COR-L47 (cell line): Measurements from ENCODE around the gene OPA1.

ENCODE experiments used
- DNase-seq: peaks from one replicate; lab custom pipeline; 2025; lab: John Stamatoyannopoulos, UW

OPA1 gene

GRCh38 chr3:193645806-193646205 lies 52.8 kb downstream of the OPA1 start:
- no peak for DNase-seq

DNA sequence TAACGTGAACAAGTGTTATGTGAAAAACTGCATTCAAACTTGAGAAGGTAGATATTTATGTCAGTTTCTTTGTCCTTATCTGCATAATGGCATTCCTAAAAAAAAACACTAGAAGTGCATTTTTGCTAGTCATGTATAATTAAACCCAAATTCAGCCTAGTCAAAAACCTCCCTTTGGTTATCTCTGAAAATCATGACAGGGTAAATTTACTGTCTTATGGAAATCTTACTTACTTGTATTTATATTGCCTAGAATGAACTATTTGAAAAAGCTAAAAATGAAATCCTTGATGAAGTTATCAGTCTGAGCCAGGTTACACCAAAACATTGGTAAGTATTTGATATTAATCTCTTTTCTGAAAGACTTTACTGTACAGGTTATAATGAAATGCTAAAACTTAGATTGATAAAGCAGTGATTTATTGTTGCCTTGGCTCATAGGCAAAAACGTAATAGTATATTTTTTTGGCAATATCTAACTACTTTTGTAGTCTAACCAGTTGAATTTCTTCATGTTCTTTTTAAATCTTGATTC lies 55.6 kb downstream of the OPA1 start:
- no peak for DNase-seq

GRCh38 chr3:193650585-193650984 lies 57.6 kb downstream of the OPA1 start:
- DNase-seq: no peak

- no peak for DNase-seq
These were observed 62.9 kb downstream of the OPA1 start for GRCh38 chr3:193655831-193656433.

- DNase-seq: no peak
These were observed 63.4 kb downstream of the OPA1 start for GRCh38 chr3:193656445-193656844.

- DNase-seq: no peak
These were observed 63.9 kb downstream of the OPA1 start for GRCh38 chr3:193656878-193657282.

GRCh38 chr3:193660171-193660570 lies 67.2 kb downstream of the OPA1 start:
- no peak for DNase-seq

GRCh38 chr3:193660698-193661411 lies 67.8 kb downstream of the OPA1 start:
- DNase-seq: no peak

GRCh38 chr3:193662757-193663322 lies 69.8 kb downstream of the OPA1 start:
- DNase-seq: no peak

DNA sequence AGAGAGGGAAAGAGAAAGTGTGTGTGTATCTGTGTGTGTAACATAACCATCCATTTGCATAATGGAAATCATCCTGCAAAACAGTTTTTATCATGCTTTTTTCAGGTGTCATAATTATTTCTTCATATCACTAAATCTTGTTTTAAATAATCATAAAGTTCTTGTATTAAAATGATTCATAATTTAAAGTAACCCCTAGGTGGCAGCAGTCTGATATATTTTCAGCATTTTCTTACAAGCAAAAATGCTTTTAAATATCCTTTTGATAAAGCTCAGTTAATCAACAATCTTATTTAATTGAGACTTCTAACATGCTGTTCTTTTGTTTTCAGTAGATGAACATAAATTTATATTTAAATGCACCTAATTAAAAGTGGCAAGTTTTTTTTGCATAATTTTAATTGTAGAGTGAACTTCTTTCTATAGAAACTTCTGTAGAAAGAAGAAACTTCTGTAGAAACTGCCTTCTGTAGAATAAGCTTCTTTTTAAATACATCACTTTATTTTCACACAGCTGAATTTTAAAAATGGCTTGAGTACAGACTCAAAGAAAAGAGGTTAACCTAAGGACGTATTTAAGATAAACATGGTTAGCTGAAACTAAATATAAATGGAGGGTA lies 72.5 kb downstream of the OPA1 start:
- DNase-seq: peak; percentile 61

DNA sequence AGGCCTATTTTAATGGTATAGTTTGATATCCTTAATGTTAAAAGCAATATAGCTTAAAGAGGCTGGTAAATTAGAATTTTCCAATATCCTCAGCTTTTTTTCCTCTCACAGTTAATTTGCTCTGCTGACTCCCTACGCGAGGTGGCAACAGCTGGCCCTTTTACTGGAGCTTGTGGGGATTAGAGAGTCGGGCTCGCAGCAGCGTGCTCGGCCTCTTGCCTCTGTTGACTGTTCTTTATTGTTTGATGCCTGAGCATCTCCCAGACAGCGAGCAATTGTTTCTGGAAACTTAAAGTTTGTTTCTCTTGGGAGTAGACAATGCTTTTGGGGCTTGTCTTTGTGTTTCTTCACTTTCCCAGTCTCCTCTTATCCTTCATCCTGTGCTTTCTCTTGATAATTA lies 80.8 kb downstream of the OPA1 start:
- no peak for DNase-seq

- no peak for DNase-seq
These were observed 81.7 kb downstream of the OPA1 start for GRCh38 chr3:193674714-193675113.

DNA sequence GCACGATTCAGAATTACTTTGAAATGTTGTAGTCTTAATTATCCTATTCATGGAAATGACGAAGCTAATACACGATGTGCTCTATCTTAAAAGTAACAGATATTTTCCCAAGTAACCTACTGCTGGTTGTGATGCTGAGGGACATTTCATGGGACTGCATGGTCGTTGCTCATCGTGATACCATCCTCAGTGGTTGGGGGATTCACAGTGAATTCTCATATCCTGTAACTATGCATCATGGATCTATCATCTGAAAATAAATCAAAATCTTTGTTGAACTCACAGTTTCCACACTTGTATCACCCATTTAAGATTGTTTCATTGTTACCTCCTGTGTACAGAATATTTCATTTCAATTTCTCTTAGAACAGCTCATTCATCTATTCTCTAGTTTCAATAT lies 84.7 kb downstream of the OPA1 start:
- no peak for DNase-seq

DNA sequence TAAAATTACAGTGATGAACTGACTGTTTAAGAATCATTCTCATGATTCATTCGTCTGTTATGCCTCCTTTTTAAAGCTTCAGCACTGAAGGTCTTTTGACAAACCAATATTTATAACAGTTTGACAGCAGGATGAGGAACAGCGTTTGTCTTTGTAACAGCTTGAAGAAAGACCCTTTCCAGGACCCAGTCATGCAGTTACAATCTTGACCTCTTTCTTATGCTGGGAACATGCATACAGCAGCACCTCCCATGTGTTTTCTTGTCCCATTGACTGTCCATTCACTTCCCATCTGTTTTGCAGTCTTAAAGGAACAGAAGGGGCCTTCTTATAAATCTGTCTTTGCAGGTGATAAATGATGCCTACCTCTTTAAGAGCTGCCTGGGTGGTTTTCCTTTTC lies 87.2 kb downstream of the OPA1 start:
- DNase-seq: no peak

- DNase-seq: no peak
These were observed 88.6 kb downstream of the OPA1 start for GRCh38 chr3:193681631-193682030.

DNA sequence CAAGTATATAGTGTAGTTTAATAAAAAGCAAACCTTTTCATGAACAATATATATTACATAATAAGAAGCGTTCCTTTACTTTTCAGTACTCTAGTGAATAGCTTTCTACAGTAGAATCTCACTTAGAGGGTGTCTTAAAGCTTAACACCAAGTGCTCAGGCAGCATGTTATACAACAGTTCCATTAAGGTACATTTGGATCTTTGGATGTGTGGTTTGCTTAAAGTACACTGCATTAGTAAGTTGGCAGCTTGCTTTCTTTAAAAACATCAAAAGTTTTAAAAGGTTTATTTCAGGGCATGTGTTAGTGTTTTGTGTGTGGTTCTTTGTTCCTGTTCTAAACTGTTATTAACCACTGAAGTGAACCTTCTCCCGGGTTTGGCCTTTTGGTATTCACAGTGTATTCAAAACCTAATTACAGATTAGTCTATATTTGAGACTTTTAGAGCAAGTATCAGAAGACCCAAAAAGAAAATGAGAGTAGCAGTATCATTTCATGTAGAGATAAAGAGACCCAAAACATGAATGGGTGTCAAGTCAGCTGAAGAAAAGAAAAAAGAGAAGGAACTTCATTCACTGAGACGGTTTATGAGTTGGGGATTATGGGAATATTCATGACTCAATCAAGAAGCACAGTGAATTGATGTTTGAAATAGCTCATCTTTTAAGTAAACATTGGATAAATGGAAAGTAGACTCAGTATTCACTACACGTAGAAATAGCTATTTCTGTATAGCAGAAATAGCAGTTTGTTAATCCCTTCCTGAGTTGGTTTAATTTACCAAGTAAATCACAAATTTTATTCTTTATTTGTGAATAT lies 93.9 kb downstream of the OPA1 start:
- DNase-seq: no peak

- DNase-seq: no peak
These were observed 96.1 kb downstream of the OPA1 start for GRCh38 chr3:193688834-193689714.

DNA sequence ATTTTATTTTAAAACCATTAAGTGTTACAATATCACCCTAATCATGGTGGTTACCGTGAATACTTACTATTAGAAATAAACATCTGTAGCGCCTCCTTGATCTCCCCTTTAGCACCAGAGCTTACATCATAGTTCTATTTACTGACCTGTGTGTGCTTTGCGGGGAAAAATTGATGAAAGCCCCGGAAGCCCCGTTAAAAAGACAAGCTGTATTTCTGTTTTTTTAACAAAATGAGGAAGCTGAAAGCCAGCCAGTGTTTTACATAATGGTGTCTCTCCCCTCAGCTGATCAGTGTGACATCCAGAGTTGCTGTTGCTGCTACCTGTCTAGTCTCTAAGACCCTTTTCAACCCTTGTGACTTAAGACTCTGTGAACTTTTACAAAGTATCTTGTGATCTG lies 100.8 kb downstream of the OPA1 start:
- no peak for DNase-seq

DNA sequence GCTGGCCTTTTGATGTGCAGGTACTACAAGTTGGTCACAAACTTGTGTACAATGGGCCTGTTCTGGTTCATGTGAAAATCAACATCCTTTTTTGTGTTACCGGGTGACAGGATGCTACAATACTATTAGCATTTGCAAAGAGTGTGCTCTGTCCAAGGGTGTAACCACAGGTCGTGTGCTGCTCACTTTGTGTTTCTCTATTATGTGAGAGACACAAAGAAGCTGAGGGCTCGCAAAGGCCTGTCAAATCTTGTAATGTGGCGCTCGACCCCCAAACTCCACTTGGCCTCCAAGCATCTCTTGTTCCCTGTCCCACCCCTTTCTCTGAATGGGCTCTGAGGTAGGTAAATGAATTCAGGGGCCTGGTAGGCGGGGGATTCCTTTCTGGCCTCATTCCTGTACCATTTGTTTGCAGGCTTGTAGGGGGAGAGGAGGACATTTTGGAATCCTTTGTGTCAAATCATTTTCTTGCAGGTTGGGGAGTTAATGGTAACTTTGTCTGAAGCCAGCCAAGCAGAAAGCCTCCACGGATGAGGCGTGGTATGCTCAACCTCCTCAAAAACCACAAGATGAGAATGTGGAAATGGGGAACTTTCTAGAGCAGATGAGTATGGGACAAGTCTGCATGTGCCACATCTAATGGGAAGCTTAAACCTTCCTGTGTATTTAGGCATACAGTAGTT lies 109.1 kb downstream of the OPA1 start:
- no peak for DNase-seq

- no peak for DNase-seq
These were observed 110.0 kb downstream of the OPA1 start for GRCh38 chr3:193702967-193703366.
